H9 (cell line): Measurements from ENCODE around the gene SERPINB4. TPM values are rescaled to one million over a fixed set of nuclear protein-coding genes. Genes with fewer than 3 reads are reported as not detected.

ENCODE experiments used
- DNase-seq: peaks from one replicate; pipeline ENCODE4 v3.0.0-alpha.2; 2017
- H2AFZ ChIP-seq: one replicate; pipeline ENCODE4 v1.6.1; 2013; ENCODE audit warnings: mild to moderate bottlenecking, low read length, control low read depth, moderate library complexity
- H2AK5ac ChIP-seq: 2 replicates; pipeline ENCODE4 v1.6.1; 2013; ENCODE audit warnings: low read length, control low read depth, mixed read lengths; ENCODE audit not compliant: insufficient read length
- H2BK120ac ChIP-seq: one replicate; pipeline ENCODE4 v1.6.1; 2013; ENCODE audit warnings: low read depth, mild to moderate bottlenecking, low read length, control low read depth, inconsistent platforms; ENCODE audit not compliant: poor library complexity, severe bottlenecking
- H2BK12ac ChIP-seq: 2 replicates; pipeline ENCODE4 v1.6.1; 2013; ENCODE audit warnings: low read length, control low read depth, mixed read lengths, low read depth; ENCODE audit not compliant: insufficient read length
- H2BK15ac ChIP-seq: 2 replicates; pipeline ENCODE4 v1.6.1; 2013; ENCODE audit warnings: low read depth, low read length, control low read depth
- H2BK20ac ChIP-seq: one replicate; pipeline ENCODE4 v1.6.1; 2013; ENCODE audit warnings: low read depth, mild to moderate bottlenecking, low read length, control low read depth, inconsistent platforms; ENCODE audit not compliant: poor library complexity, severe bottlenecking
- H2BK5ac ChIP-seq: 2 replicates; pipeline ENCODE4 v1.6.1; 2013; ENCODE audit warnings: low read length, control low read depth, mixed read lengths; ENCODE audit not compliant: insufficient read length
- H3K14ac ChIP-seq: 2 replicates; pipeline ENCODE4 v1.6.1; 2013; ENCODE audit warnings: low read length, control low read depth; ENCODE audit not compliant: insufficient read depth
- H3K18ac ChIP-seq: 2 replicates; pipeline ENCODE4 v1.6.1; 2013; ENCODE audit warnings: low read depth, mild to moderate bottlenecking, mixed read lengths, low read length, control low read depth; ENCODE audit not compliant: insufficient read length
- H3K23ac ChIP-seq: 2 replicates; pipeline ENCODE4 v1.6.1; 2013; ENCODE audit warnings: low read length, control low read depth, mixed read lengths, low read depth; ENCODE audit not compliant: insufficient read length
- H3K23me2 ChIP-seq: 2 replicates; pipeline ENCODE4 v1.6.1; 2013; ENCODE audit warnings: low read depth, mild to moderate bottlenecking, mixed read lengths, low read length, control low read depth; ENCODE audit not compliant: insufficient read length, poor library complexity, severe bottlenecking
- H3K27ac ChIP-seq: 2 replicates; pipeline ENCODE4 v1.5.1; 2013; ENCODE audit warnings: low read length, control low read depth, mixed read lengths, low read depth; ENCODE audit not compliant: insufficient read length
- H3K27me3 ChIP-seq: 2 replicates; pipeline ENCODE4 v1.6.1; 2013; ENCODE audit warnings: low read length, control low read depth, inconsistent platforms; ENCODE audit not compliant: insufficient read depth
- H3K4ac ChIP-seq: 2 replicates; pipeline ENCODE4 v1.6.1; 2013; ENCODE audit warnings: low read depth, mild to moderate bottlenecking, control low read depth, inconsistent platforms, low read length, moderate library complexity
- H3K4me1 ChIP-seq: 2 replicates; pipeline ENCODE4 v1.6.1; 2013; ENCODE audit warnings: low read length, control low read depth, inconsistent platforms; ENCODE audit not compliant: insufficient read depth
- H3K4me2 ChIP-seq: 2 replicates; pipeline ENCODE4 v1.6.1; 2013; ENCODE audit warnings: low read length, control low read depth, mixed read lengths; ENCODE audit not compliant: insufficient read length, insufficient read depth
- H3K56ac ChIP-seq: 2 replicates; pipeline ENCODE4 v1.6.1; 2013; ENCODE audit warnings: low read depth, mild to moderate bottlenecking, mixed read lengths, low read length, control low read depth; ENCODE audit not compliant: insufficient read length
- H3K79me1 ChIP-seq: 2 replicates; pipeline ENCODE4 v1.6.1; 2013; ENCODE audit warnings: low read depth, mild to moderate bottlenecking, moderate library complexity, low read length, control low read depth, inconsistent platforms; ENCODE audit not compliant: insufficient read depth, poor library complexity, severe bottlenecking
- H3K79me2 ChIP-seq: 2 replicates; pipeline ENCODE4 v1.6.1; 2013; ENCODE audit warnings: low read length, control low read depth, inconsistent platforms; ENCODE audit not compliant: insufficient read depth
- H3K9ac ChIP-seq: 2 replicates; pipeline ENCODE4 v1.6.1; 2013; ENCODE audit warnings: low read length, control low read depth, mixed read lengths; ENCODE audit not compliant: insufficient read length; ENCODE audit errors: extremely low read depth
- H3K9me3 ChIP-seq: one replicate; pipeline ENCODE4 v1.6.1; 2013; ENCODE audit warnings: low read depth, low read length, inconsistent platforms; ENCODE audit not compliant: control insufficient read depth
- H3T11ph ChIP-seq: one replicate; pipeline ENCODE4 v1.6.1; 2013; ENCODE audit warnings: mild to moderate bottlenecking, low read length, control low read depth, inconsistent platforms
- H4K20me1 ChIP-seq: one replicate; pipeline ENCODE4 v1.6.1; 2013; ENCODE audit not compliant: control insufficient read depth, insufficient read length, insufficient read depth
- H4K5ac ChIP-seq: 2 replicates; pipeline ENCODE4 v1.6.1; 2013; ENCODE audit warnings: low read depth, mild to moderate bottlenecking, mixed read lengths, low read length, control low read depth; ENCODE audit not compliant: insufficient read length
- H4K8ac ChIP-seq: replicated peaks from 2 replicates; pipeline ENCODE4 v1.6.1; 2013; ENCODE audit warnings: low read length, control low read depth, mixed read lengths, low read depth; ENCODE audit not compliant: insufficient read length
- H4K91ac ChIP-seq: 2 replicates; pipeline ENCODE4 v1.6.1; 2013; ENCODE audit warnings: low read depth, mild to moderate bottlenecking, moderate library complexity, mixed read lengths, low read length, control low read depth; ENCODE audit not compliant: insufficient read length
- H3K27ac Mint-ChIP-seq, 3 experiments: 2 replicates in 2 of 3; 3 replicates in 1 of 3; pipeline ENCODE4 v1.8.0; 2020 to 2021; ENCODE audit warnings: mixed read lengths in 3 of 3, mild to moderate bottlenecking in 1 of 3, moderate library complexity in 1 of 3
- H3K27me3 Mint-ChIP-seq: 2 replicates; pipeline ENCODE4 v1.8.0; 2021; ENCODE audit warnings: low read depth, mild to moderate bottlenecking, moderate library complexity, mixed read lengths
- H3K36me3 Mint-ChIP-seq, 3 experiments: 2 replicates in 2 of 3; 3 replicates in 1 of 3; pipeline ENCODE4 v1.8.0; 2020 to 2021; ENCODE audit warnings: low read depth in 3 of 3, mixed read lengths in 3 of 3; ENCODE audit not compliant: insufficient read depth in 1 of 3
- H3K4me1 Mint-ChIP-seq, 2 experiments: 2 replicates each; pipeline ENCODE4 v1.8.0; 2020; ENCODE audit warnings: mixed read lengths in 2 of 2
- H3K4me3 Mint-ChIP-seq, 2 experiments: 2 replicates in 1 of 2; 3 replicates in 1 of 2; pipeline ENCODE4 v1.8.0; 2020 to 2021; ENCODE audit warnings: mild to moderate bottlenecking in 2 of 2, mixed read lengths in 2 of 2, moderate library complexity in 1 of 2
- H3K9me3 Mint-ChIP-seq, 2 experiments: 2 replicates in 1 of 2; 3 replicates in 1 of 2; pipeline ENCODE4 v1.8.0; 2020; ENCODE audit warnings: mild to moderate bottlenecking in 2 of 2, mixed read lengths in 2 of 2, moderate library complexity in 1 of 2
- WGBS: extraction: QIAGEN DNeasy Blood & Tissue Kit; methylation state at CpG from one replicate; pipeline ENCODE4 v1.1.7; 2013; ENCODE audit warnings: missing lambda C conversion rate, low lambda C conversion rate, mixed read lengths; ENCODE audit not compliant: insufficient read length; ENCODE audit errors: extremely low coverage; 5-methylcytosine and 5-hydroxymethylcytosine counted together
- total RNA-seq: library from RNA; stranded (reverse); gene quantifications from 2 replicates; pipeline ENCODE4 v1.2.1, GENCODE V29; 2021
- TF ChIP-seq, protein P1 (sequence below): fragments of 200-600 bp; sonication (generic); conservative IDR thresholded peaks from 3 replicates; pipeline ENCODE4 v1.8.0; 2021; ENCODE audit warnings: antibody characterized with exemption, mild to moderate bottlenecking

The SERPINB4 gene
- total RNA-seq, 1 experiment from 2014 or later: 4.1 TPM

DNA sequence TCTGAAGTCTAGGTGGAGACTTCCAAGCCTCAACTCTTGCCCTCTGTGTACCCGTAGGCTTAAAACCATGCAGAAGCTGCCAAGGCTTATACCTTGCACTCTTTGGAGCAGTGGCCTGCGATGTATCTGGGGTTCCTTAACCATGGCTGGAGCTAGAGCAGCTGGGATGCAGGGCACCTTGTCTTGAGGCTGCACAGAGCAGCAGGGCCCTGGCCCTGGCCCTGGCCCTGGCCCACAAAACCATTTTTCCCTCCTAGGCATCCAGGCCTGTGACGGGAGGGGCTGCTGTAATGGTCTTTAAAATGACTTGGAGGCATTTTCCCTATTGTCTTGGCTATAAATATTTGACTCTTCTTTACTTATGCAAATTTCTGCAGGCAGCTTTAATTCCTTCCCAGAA is 19.2 kb downstream of the SERPINB4 start:
- no peak for DNase-seq
- H3T11ph ChIP-seq: no peak overlapping the region
- Mint-ChIP-seq H3K4me3 (no peak overlapping the region), H3K36me3 (peaks cover 19 to 45% (median 36%) of the 10 kb centered on the region in 3 experiments), H3K27ac (no peak overlapping the region), H3K4me1 (peaks cover 0 to 4% of the 10 kb centered on the region in 2 experiments; a peak in 1 of 4 replicates), H3K27me3 (no peaks in the 10 kb centered on the region; the same call in none of the 2 replicates), H3K9me3 (peaks cover 49 to 50% of the 10 kb centered on the region in 2 experiments)
- H3K4me1 ChIP-seq: no peaks in the 10 kb centered on the region
- no peak overlapping the region for H3K9ac ChIP-seq
- no peak overlapping the region for H4K5ac ChIP-seq
- no peaks in the 10 kb centered on the region for H3K79me1 ChIP-seq
- no peaks in the 10 kb centered on the region for H3K79me2 ChIP-seq
- H3K18ac ChIP-seq: no peak overlapping the region
- H4K8ac ChIP-seq: no peak overlapping the region
- peaks cover 13% of the 10 kb centered on the region for H3K9me3 ChIP-seq
- no peak overlapping the region for H2BK120ac ChIP-seq
- H4K91ac ChIP-seq: no peak overlapping the region
- no peak overlapping the region for H3K4ac ChIP-seq
- H3K4me2 ChIP-seq: no peak overlapping the region
- H2BK12ac ChIP-seq: no peak overlapping the region
- no peak overlapping the region for H2AK5ac ChIP-seq
- no peaks in the 10 kb centered on the region for H3K27me3 ChIP-seq
- H2AFZ ChIP-seq: no peak overlapping the region
- H2BK5ac ChIP-seq: no peak overlapping the region
- no peak overlapping the region for H3K14ac ChIP-seq
- WGBS: no CpG with 5 or more reads among the region's 3 CpGs
- TF ChIP-seq, protein P1, sequence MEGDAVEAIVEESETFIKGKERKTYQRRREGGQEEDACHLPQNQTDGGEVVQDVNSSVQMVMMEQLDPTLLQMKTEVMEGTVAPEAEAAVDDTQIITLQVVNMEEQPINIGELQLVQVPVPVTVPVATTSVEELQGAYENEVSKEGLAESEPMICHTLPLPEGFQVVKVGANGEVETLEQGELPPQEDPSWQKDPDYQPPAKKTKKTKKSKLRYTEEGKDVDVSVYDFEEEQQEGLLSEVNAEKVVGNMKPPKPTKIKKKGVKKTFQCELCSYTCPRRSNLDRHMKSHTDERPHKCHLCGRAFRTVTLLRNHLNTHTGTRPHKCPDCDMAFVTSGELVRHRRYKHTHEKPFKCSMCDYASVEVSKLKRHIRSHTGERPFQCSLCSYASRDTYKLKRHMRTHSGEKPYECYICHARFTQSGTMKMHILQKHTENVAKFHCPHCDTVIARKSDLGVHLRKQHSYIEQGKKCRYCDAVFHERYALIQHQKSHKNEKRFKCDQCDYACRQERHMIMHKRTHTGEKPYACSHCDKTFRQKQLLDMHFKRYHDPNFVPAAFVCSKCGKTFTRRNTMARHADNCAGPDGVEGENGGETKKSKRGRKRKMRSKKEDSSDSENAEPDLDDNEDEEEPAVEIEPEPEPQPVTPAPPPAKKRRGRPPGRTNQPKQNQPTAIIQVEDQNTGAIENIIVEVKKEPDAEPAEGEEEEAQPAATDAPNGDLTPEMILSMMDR: no peak
- no peak overlapping the region for H3K27ac ChIP-seq
- no peaks in the 10 kb centered on the region for H3K23me2 ChIP-seq
- no peaks in the 10 kb centered on the region for H4K20me1 ChIP-seq
- H3K23ac ChIP-seq: no peak overlapping the region
- H3K56ac ChIP-seq: no peak overlapping the region
- H2BK20ac ChIP-seq: no peak overlapping the region
- H2BK15ac ChIP-seq: no peak overlapping the region
